K562 (cell line): Measurements from ENCODE around the gene TDRD12. TPM values are rescaled to one million over a fixed set of nuclear protein-coding genes. Genes with fewer than 3 reads are reported as not detected.

Experiments
- CEBPZ ChIP-seq: fragments of 150-350 bp; IDR thresholded peaks from 2 replicates; pipeline ENCODE4 v1.6.1; 2014; ENCODE audit warnings: low read depth, mild to moderate bottlenecking, low read length, borderline replicate concordance
- CTBP1 ChIP-seq: fragments of 450-650 bp; IDR thresholded peaks from 2 replicates; pipeline ENCODE4 v1.6.1; 2016; ENCODE audit warnings: borderline replicate concordance
- FOS ChIP-seq: IDR thresholded peaks from 3 replicates; pipeline ENCODE4 v1.6.1; 2011; ENCODE audit not compliant: insufficient read length; ENCODE audit errors: extremely low read depth
- GATAD2B ChIP-seq: fragments of 450-650 bp; IDR thresholded peaks from 2 replicates; pipeline ENCODE4 v1.6.1; 2017; ENCODE audit warnings: mild to moderate bottlenecking, borderline replicate concordance
- ILF3 ChIP-seq: fragments of 450-650 bp; IDR thresholded peaks from 2 replicates; pipeline ENCODE4 v1.6.1; 2018; ENCODE audit warnings: antibody characterized with exemption, mild to moderate bottlenecking, moderate library complexity, borderline replicate concordance
- MTA3 ChIP-seq: fragments of 450-650 bp; formaldehyde crosslinking; IDR thresholded peaks from 2 replicates; pipeline ENCODE4 v1.6.1; 2017; ENCODE audit warnings: mild to moderate bottlenecking, borderline replicate concordance
- NCOR1 ChIP-seq: fragments of 450-650 bp; IDR thresholded peaks from 2 replicates; pipeline ENCODE4 v1.6.1; 2016; ENCODE audit warnings: mild to moderate bottlenecking, moderate library complexity
- RNF2 ChIP-seq: sonication (generic); IDR thresholded peaks from 2 replicates; pipeline ENCODE4 v1.6.1; 2016
- XRCC5 ChIP-seq: fragments of 200-400 bp; formaldehyde crosslinking; IDR thresholded peaks from 2 replicates; pipeline ENCODE4 v1.6.1; 2017; ENCODE audit warnings: low read depth, mild to moderate bottlenecking, low read length
- ZFP36 ChIP-seq: fragments of 150-350 bp; IDR thresholded peaks from 2 replicates; pipeline ENCODE4 v1.6.1; 2018; ENCODE audit warnings: low read length, low read depth; ENCODE audit not compliant: partially characterized antibody
- ZNF282 ChIP-seq: sonication (generic); formaldehyde crosslinking; IDR thresholded peaks from 2 replicates; pipeline ENCODE4 v1.8.1; 2023; ENCODE audit warnings: missing genetic modification reagents
- ZNF785 ChIP-seq: fragments of 250-450 bp; sonication (Bioruptor Pico); IDR thresholded peaks from 2 replicates; pipeline ENCODE4 v1.4.0; 2020; ENCODE audit warnings: mild to moderate bottlenecking
- ZSCAN32 ChIP-seq: fragments of 450-650 bp; formaldehyde crosslinking; IDR thresholded peaks from 2 replicates; pipeline ENCODE4 v1.4.0; 2020; ENCODE audit warnings: mild to moderate bottlenecking, moderate library complexity
- polyA plus RNA-seq, 8 experiments: library from polyadenylated mRNA; depleted of rRNA in 4 of 8; stranded (reverse) in 5 of 8; unstranded in 3 of 8; fragments of >200 nt; fragmentation: Nextera tagmentation in 2 of 8; fragmentation: Illumina TruSeq in 1 of 8; extraction: Ambion mirVana in 2 of 8; extraction: Trizol in 1 of 8; gene quantifications; 2 replicates each; pipeline versions ENCODE4 v1.2.1 to v1.2.3, GENCODE V29; 2011 to 2014; ENCODE audit warnings: inconsistent platforms in 1 of 8, missing spikeins in 1 of 8
- total RNA-seq, 7 experiments: library from RNA; depleted of rRNA in 6 of 7; stranded (reverse); fragments of >200 nt in 6 of 7; fragmentation: Illumina TruSeq in 2 of 7; extraction: Trizol in 2 of 7; gene quantifications; 2 replicates each; pipeline versions ENCODE4 v1.2.1 to v1.2.3, GENCODE V29; 2011 to 2021; ENCODE audit warnings: low replicate concordance in 1 of 7
- TF ChIP-seq, protein P1 (sequence below): IDR thresholded peaks from 2 replicates; pipeline ENCODE4 v1.6.1; 2011; ENCODE audit warnings: borderline replicate concordance, low read depth, mild to moderate bottlenecking, moderate library complexity, low read length; ENCODE audit not compliant: insufficient read depth, poor library complexity, severe bottlenecking
- TF ChIP-seq, protein P2 (sequence below): sonication (generic); formaldehyde crosslinking; IDR thresholded peaks from 2 replicates; pipeline ENCODE4 v1.4.0; 2020; ENCODE audit warnings: mild to moderate bottlenecking, missing genetic modification reagents
- TF ChIP-seq, protein P3 (sequence below): fragments of 450-650 bp; IDR thresholded peaks from 2 replicates; pipeline ENCODE4 v1.6.1; 2017; ENCODE audit warnings: antibody characterized with exemption, mild to moderate bottlenecking

Gene TDRD12
- total and polyA plus RNA-seq, 9 of the 15 experiments (the other 6 are each of a cell fraction or from before 2014, with no cell fraction given), result 0.03 TPM; not detected in 8

GRCh38 chr19:32691952-32692726, 27.4 kb upstream of the TDRD12 start (continued):
- no peak for TF ChIP-seq CEBPZ
- TF ChIP-seq CTBP1, result peak; percentile 32; the same call in 1 of the 2 replicates
- no peak for TF ChIP-seq XRCC5
- TF ChIP-seq ILF3, result no peak
- TF ChIP-seq, protein P1, sequence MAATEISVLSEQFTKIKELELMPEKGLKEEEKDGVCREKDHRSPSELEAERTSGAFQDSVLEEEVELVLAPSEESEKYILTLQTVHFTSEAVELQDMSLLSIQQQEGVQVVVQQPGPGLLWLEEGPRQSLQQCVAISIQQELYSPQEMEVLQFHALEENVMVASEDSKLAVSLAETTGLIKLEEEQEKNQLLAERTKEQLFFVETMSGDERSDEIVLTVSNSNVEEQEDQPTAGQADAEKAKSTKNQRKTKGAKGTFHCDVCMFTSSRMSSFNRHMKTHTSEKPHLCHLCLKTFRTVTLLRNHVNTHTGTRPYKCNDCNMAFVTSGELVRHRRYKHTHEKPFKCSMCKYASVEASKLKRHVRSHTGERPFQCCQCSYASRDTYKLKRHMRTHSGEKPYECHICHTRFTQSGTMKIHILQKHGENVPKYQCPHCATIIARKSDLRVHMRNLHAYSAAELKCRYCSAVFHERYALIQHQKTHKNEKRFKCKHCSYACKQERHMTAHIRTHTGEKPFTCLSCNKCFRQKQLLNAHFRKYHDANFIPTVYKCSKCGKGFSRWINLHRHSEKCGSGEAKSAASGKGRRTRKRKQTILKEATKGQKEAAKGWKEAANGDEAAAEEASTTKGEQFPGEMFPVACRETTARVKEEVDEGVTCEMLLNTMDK, result peak; percentile 4
- TF ChIP-seq NCOR1, result no peak
- no peak for TF ChIP-seq ZSCAN32 (CRISPR knock-in tag)
- TF ChIP-seq MTA3, result peak; percentile 56; the same call in 1 of the 2 replicates
- TF ChIP-seq, protein P2, sequence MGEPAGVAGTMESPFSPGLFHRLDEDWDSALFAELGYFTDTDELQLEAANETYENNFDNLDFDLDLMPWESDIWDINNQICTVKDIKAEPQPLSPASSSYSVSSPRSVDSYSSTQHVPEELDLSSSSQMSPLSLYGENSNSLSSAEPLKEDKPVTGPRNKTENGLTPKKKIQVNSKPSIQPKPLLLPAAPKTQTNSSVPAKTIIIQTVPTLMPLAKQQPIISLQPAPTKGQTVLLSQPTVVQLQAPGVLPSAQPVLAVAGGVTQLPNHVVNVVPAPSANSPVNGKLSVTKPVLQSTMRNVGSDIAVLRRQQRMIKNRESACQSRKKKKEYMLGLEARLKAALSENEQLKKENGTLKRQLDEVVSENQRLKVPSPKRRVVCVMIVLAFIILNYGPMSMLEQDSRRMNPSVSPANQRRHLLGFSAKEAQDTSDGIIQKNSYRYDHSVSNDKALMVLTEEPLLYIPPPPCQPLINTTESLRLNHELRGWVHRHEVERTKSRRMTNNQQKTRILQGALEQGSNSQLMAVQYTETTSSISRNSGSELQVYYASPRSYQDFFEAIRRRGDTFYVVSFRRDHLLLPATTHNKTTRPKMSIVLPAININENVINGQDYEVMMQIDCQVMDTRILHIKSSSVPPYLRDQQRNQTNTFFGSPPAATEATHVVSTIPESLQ (CRISPR knock-in tag), result peak; percentile 73; the same call in 1 of the 2 replicates
- peak; percentile 53; the same call in 1 of the 2 replicates for TF ChIP-seq ZNF282 (CRISPR knock-in tag)
- TF ChIP-seq GATAD2B, result 0 out of 2 replicates have a peak, but pooled peaks have one; percentile 57
- no peak for TF ChIP-seq FOS
- no peak for TF ChIP-seq ZFP36
- TF ChIP-seq ZNF785 (CRISPR knock-in tag), result no peak
- TF ChIP-seq, protein P3, sequence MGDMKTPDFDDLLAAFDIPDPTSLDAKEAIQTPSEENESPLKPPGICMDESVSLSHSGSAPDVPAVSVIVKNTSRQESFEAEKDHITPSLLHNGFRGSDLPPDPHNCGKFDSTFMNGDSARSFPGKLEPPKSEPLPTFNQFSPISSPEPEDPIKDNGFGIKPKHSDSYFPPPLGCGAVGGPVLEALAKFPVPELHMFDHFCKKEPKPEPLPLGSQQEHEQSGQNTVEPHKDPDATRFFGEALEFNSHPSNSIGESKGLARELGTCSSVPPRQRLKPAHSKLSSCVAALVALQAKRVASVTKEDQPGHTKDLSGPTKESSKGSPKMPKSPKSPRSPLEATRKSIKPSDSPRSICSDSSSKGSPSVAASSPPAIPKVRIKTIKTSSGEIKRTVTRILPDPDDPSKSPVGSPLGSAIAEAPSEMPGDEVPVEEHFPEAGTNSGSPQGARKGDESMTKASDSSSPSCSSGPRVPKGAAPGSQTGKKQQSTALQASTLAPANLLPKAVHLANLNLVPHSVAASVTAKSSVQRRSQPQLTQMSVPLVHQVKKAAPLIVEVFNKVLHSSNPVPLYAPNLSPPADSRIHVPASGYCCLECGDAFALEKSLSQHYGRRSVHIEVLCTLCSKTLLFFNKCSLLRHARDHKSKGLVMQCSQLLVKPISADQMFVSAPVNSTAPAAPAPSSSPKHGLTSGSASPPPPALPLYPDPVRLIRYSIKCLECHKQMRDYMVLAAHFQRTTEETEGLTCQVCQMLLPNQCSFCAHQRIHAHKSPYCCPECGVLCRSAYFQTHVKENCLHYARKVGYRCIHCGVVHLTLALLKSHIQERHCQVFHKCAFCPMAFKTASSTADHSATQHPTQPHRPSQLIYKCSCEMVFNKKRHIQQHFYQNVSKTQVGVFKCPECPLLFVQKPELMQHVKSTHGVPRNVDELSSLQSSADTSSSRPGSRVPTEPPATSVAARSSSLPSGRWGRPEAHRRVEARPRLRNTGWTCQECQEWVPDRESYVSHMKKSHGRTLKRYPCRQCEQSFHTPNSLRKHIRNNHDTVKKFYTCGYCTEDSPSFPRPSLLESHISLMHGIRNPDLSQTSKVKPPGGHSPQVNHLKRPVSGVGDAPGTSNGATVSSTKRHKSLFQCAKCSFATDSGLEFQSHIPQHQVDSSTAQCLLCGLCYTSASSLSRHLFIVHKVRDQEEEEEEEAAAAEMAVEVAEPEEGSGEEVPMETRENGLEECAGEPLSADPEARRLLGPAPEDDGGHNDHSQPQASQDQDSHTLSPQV, result peak; percentile 89
- TF ChIP-seq RNF2, result peak; percentile 9
